C4-2B (cell line): ENCODE measurements around the gene EPHA1.

ENCODE experiments used
- ZFX ChIP-seq: fragments of 450-650 bp; IDR thresholded peaks from 2 replicates; pipeline ENCODE4 v1.6.1; 2017
- TF ChIP-seq, protein P1 (sequence below): fragments of 450-650 bp; conservative IDR thresholded peaks from 2 replicates; pipeline ENCODE4 v1.5.1; 2017; ENCODE audit warnings: mild to moderate bottlenecking

DNA sequence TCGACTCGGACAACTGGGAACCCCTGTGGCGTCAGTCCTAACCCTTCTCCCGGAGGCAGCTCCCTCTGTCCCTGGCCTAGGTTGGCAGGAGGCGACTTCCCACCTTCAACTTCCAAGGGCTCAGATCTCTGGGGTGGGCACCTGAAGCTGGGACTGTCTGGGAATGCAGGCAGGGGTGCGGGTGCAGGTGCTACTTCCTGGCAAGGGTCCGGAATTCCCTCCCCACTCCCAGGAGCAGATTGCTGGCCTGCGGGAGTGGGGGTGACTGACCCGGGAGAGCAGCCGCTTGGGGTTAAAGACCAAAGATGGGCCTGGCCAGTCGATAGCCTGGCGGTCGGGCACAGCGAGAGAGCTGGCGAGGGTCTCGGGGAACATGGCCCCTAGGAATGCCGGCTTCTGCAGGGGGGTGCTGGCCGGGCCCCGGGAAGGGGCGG is 387 bp downstream of the EPHA1 start:
- TF ChIP-seq, protein P1, sequence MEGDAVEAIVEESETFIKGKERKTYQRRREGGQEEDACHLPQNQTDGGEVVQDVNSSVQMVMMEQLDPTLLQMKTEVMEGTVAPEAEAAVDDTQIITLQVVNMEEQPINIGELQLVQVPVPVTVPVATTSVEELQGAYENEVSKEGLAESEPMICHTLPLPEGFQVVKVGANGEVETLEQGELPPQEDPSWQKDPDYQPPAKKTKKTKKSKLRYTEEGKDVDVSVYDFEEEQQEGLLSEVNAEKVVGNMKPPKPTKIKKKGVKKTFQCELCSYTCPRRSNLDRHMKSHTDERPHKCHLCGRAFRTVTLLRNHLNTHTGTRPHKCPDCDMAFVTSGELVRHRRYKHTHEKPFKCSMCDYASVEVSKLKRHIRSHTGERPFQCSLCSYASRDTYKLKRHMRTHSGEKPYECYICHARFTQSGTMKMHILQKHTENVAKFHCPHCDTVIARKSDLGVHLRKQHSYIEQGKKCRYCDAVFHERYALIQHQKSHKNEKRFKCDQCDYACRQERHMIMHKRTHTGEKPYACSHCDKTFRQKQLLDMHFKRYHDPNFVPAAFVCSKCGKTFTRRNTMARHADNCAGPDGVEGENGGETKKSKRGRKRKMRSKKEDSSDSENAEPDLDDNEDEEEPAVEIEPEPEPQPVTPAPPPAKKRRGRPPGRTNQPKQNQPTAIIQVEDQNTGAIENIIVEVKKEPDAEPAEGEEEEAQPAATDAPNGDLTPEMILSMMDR: no peak
- TF ChIP-seq ZFX: peak; percentile 22; the same call in 1 of the 2 replicates
